Right lung (tissue), 5 donors: ENCODE data around the gene NOX4. TPM values are rescaled to one million over a fixed set of nuclear protein-coding genes. Genes with fewer than 3 reads are reported as not detected.
"Not testable (repeated sequence)": the region's sequence is repeated elsewhere in the genome, so short reads cannot be mapped to it uniquely, and the experiment has no call there.

Source experiments
- DNase-seq, 2 donors: peaks; one replicate each; pipeline ENCODE4 v3.0.0-alpha.2; 2013
- polyA plus RNA-seq, 5 donors: library from polyadenylated mRNA; unstranded; fragments of 120-200 nt; gene quantifications; one replicate each; pipeline versions ENCODE4 v1.2.1 to v1.2.3, GENCODE V29; 2013; ENCODE audit warnings: inconsistent platforms in 1 of 5, low replicate concordance in 1 of 5; ENCODE audit not compliant: insufficient read length in 5 of 5, insufficient read depth in 1 of 5

Gene NOX4
- polyA plus RNA-seq, 5 donors = 3.3 to 5.4 (median 4.7) TPM

DNA sequence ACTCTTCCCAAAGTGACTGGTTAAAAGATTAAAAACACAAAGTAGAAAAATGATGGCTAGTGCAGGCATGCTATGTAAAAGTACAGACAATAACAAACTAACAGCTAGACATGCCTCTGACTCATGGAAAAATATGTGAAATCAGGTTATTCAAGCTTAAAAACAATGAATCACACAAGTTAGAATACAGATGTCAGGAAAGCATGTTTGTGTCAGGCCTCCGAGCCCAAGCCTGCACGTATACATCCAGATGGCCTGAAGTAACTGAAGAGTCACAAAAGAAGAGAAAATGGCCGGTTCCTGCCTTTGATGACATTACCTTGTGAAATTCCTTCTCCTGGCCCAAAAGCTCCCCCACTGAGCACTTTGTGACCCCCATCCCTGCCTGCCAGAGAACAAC is 110.1 kb downstream of the NOX4 start:
- no peak for DNase-seq

- not testable (repeated sequence) for DNase-seq
These were observed 111.0 kb downstream of the NOX4 start for GRCh38 chr11:89379976-89380771.

GRCh38 chr11:89378986-89379385 is 112.2 kb downstream of the NOX4 start:
- DNase-seq = not testable (repeated sequence)

GRCh38 chr11:89369356-89369755 is 121.8 kb downstream of the NOX4 start:
- DNase-seq = not testable (repeated sequence)

DNA sequence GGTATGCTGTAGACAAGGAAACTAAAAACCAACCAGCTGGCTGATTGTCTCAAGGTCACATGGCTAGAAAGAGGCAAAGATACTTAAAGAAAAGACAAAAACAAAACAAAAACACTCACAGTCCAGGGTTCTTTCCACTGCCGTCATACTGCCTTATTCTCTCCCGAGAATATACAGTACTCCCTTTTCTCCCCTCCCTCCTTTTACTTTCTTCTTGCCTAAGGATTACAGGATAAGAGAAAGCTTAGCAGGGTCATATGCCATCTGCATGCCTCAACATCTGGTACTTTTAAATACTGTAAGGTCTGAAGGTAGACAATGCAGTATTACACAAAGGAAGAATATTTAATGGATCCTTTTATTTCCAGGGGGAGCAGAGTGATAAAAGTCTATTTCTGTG is 126.3 kb downstream of the NOX4 start:
- not testable (repeated sequence) for DNase-seq

DNA sequence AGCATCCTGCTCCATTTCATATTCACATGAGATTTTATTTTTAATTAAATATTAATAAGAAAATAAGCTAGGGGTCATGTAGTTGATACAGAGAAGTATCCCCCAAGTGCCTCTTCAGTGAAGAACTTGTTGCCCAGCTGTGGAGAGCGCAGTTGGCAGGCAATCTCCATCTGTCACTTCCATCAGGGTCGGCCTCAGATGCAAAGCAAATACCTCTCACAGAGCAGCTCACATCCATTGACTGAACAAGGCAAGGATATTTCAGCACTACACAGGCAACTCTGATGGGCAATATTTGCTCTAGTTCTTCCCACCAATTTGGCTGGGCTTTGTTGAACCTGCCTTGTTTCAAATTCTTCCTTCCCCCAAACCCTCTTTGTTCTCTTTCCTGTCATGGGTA is 129.4 kb downstream of the NOX4 start:
- DNase-seq = no peak

GRCh38 chr11:89359208-89359607 is 132.0 kb downstream of the NOX4 start:
- DNase-seq = not testable (repeated sequence)

DNA sequence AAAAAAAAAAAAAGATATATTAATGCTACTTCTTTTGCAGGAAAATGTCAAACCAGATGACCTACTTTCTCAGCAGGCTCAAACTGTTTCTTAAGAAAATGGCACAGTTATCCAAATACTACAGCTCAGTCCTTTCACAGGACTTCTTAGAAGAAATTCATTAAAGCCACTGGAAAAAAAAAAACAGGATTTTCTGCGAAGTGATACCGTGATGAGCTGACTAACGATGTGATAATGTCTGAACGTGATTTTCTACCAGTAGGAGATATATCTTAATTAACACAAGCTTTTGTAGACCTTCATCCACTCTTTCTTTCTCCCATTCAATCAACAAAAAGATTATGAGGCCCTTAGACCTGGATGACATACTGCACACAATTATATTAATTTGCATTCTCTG is 132.4 kb downstream of the NOX4 start:
- no peak for DNase-seq

DNA sequence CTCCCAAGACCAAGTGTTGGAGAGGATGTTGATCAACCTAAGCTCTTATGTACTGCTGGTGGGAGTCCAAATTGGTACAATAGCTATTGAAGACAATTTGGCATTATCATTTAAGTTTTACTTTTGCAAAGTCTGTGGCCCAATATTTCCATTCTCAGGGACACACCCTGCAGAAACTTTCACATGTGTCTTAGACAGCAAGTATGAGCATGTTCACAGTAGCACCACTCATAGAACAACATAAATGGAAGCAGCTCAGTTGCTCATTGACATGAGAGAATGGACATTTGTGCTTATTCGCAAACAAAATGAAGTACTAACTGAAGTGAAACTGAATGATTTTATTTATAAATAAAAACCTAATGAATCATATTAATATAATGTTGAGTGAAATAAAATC is 135.5 kb downstream of the NOX4 start:
- DNase-seq = no peak

DNA sequence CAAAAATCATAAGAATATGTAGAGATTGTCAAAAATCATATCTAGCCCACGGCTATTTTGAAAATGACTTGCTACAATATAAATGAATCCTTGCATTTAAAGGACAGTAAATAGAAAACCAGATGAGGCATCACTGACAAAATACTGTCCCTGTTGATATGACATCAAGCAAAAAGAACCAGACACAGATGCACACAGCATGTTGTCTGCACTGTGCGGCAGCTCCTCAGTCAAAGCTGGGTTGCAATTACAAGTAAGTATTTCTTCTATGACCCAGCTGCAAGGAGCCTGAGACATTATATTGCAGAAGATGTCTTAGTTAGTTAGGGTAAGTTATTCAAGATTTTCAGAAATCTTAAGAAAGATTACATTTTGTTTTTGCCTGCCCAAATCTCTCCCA is 136.7 kb downstream of the NOX4 start:
- DNase-seq = not testable (repeated sequence)

DNA sequence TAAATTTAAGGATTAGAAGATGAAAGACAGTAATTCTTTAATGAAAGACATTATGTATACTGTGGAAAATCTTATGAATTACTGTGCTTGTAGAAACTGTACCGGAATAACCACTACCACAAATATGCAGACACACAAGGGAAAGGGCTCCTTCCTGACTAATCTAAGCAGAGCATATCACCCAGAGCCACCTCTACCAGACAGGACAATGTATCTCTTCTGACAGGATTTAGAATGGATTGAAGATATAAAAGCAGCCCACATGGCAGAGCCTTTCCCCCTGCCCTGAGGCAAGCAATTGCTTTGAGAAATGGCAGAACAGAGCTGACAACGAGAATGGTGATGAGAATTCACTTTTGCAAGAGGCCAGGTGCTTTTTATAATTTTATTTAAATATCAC is 144.1 kb downstream of the NOX4 start:
- no peak for DNase-seq

- DNase-seq = no peak
These were observed 144.6 kb downstream of the NOX4 start for GRCh38 chr11:89346601-89347000.

GRCh38 chr11:89342880-89343572 is 148.1 kb downstream of the NOX4 start:
- DNase-seq = not testable (repeated sequence)

- DNase-seq = not testable (repeated sequence)
These were observed 150.7 kb downstream of the NOX4 start for GRCh38 chr11:89340450-89340849.

GRCh38 chr11:89338073-89338472 is 153.1 kb downstream of the NOX4 start:
- DNase-seq = not testable (repeated sequence)

DNA sequence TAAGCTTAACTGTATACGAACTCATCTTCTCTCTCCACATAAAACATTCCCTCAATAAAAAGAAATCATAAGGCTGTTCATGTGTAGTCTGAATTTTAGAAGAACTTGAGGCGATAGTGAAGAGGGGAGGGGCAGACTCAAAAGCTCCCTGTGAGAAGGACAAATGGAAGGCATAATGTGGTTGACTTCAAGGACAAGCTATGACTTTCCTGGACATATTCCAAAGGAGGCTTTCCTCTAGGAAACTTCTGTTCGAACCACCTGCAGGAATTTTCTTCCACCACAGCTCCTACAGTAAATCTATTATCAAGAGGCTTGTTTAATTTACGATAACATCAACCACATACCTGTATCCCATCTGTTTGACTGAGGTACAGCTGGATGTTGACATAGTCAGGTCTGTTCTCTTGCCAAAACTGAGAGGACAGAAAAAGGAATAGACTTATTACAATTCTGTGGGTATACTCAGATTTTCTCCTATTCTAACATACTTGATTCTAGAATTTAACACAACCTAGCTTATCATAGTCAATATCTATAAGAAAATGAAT is 154.0 kb downstream of the NOX4 start:
- not testable (repeated sequence) for DNase-seq

GRCh38 chr11:89333704-89334103 is 157.5 kb downstream of the NOX4 start:
- not testable (repeated sequence) for DNase-seq

- DNase-seq = not testable (repeated sequence)
These were observed 159.2 kb downstream of the NOX4 start for GRCh38 chr11:89331940-89332339.

DNA sequence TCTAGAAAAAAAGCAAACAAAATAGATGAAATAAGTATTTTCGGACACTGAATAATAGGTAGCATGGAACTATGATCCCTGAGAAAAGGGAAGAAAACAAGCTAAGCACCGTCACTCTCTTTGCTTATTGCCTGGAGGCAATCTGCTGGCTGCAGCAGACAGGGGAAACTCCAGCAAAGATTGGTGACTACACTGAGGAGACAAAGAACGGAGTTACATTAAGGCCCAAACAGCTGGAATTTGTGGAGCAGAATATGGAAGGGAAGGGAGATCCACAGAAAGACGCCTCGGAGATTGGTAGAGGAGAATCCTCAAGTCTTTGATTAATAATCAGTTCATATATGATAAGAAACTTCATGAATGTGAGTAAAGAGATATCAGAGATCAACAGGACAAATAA is 163.3 kb downstream of the NOX4 start:
- DNase-seq = no peak

DNA sequence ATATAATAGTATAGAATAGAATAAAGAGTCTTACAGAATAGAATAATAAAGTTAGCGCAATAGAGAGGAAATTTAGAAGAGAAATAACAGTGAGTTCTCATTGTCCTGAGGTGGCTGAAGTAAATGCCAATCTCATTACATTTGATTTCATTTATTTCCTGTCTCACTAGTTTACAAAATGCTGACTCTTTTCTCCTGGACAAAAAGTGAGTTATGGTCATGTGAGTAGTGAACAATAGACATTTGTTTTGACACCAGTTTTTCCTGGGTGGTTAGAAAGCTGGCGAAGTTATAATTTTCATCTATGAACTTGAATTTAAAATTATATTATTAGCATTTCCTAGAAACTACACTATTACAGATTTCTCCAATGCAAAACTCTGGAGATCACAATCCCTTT is 169.8 kb downstream of the NOX4 start:
- no peak for DNase-seq

DNA sequence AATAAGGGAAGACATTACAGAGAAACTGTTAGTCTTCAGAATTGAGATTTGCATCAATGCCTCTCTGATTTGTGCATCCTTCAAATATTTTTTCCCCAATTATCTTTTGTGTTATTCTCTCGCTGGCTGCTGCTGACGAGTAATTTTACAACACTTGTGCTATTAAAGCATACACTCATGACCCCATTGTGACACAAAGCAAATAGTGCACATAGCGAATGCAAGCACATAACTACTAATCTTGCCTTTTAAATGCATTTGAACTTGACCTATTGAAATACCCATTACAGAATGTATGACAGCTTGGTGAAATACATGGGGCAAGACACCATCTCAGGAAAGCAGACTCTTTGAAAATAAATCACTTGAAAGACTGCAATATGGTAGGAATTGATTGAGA is 180.6 kb downstream of the NOX4 start:
- not testable (repeated sequence) for DNase-seq

GRCh38 chr11:89309321-89309985 is 181.7 kb downstream of the NOX4 start:
- not testable (repeated sequence) for DNase-seq
